ENCODE data around the gene SMCHD1.

DNA sequence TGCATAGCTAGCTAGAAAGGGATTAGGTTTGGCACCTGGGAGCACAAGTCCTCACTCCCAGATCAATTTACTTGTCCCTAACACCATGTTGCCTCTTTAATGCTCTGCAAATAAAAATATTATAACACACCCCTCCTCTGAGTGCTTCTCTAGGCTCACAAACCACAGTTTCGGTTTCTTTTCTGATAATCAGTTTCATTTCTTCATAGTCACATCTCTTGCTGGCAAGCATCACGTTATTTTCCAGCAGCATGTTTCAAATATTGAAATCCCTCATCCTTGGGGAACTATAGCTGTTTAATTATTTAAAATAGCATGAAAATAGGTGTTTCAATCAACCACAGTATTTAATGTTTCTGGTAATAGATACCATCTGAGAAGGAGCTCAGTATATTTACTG, 13.9 kb upstream of the SMCHD1 start:
- TF ChIP-seq, protein P1, sequence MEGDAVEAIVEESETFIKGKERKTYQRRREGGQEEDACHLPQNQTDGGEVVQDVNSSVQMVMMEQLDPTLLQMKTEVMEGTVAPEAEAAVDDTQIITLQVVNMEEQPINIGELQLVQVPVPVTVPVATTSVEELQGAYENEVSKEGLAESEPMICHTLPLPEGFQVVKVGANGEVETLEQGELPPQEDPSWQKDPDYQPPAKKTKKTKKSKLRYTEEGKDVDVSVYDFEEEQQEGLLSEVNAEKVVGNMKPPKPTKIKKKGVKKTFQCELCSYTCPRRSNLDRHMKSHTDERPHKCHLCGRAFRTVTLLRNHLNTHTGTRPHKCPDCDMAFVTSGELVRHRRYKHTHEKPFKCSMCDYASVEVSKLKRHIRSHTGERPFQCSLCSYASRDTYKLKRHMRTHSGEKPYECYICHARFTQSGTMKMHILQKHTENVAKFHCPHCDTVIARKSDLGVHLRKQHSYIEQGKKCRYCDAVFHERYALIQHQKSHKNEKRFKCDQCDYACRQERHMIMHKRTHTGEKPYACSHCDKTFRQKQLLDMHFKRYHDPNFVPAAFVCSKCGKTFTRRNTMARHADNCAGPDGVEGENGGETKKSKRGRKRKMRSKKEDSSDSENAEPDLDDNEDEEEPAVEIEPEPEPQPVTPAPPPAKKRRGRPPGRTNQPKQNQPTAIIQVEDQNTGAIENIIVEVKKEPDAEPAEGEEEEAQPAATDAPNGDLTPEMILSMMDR (IDR thresholded peaks at IDR 0.05): no peak
- no peak for TF ChIP-seq POLR2A (IDR thresholded peaks at IDR 0.05)

Measured in uterus (tissue), 2 donors.